Cerebellar nuclear complex (tissue), 1 donor: ENCODE measurements around the gene SMIM38.
"Not testable (repeated sequence)": the region's sequence is repeated elsewhere in the genome, so short reads cannot be mapped to it uniquely, and the experiment has no call there.

Experiments used
- DNase-seq, 2 experiments: peaks; one replicate each; lab custom pipeline; 2025; lab: John Stamatoyannopoulos, UW

Gene SMIM38

DNA sequence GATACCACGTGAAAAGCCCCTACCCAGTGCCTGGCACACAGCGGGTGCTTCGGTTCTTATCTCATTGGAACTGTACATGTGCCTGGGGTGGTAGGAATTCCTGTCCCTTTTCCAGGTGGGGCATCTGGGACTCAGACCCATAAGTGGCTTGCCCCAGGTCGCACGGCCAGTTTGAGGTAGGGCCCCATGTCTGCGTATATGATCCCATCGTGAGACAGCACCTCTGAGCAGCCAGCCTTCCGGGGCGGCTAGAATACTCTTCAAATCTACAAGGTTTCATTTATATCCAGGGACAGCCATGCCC is 33.5 kb upstream of the SMIM38 start:
- no peak for DNase-seq

DNA sequence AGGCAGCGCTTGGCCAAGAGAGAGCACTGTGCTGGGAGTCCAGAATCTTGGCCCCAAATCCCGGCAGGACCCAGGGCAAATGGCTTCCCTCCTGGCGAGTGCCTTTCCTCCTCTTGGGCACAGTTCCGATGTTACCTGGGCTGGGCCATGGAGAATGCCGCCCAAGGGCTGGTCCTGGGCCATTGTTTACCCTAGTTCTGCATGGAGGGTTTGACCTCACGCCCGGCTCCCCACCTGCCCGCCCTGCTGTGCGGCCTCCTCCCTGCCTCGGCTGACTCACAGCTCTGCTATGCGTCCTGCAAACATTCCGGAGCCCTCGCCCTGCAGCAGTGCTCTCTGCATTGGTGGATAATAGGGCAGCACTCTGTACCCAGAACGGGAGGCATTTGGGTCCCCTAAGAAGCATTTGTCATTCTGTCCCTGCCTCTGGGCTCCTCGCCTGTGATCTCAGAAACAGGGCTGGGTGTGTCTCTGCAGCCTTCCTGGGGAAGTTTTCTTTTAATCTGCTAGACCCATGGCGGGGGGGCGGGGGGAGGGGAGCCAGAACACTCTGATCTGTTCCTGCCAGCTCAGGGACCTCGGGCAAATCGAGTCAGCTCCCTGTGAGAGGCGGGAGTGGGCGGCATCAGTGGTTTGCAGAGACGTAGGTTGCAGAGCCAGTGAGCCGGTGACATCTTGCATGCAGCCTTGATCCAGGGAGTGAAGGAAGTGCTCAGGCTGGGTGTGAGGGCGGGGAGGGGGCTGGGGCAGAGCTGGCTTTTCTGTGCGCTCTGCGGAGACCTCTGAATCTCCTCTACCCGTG is 32.9 kb upstream of the SMIM38 start:
- DNase-seq, result no peak

DNA sequence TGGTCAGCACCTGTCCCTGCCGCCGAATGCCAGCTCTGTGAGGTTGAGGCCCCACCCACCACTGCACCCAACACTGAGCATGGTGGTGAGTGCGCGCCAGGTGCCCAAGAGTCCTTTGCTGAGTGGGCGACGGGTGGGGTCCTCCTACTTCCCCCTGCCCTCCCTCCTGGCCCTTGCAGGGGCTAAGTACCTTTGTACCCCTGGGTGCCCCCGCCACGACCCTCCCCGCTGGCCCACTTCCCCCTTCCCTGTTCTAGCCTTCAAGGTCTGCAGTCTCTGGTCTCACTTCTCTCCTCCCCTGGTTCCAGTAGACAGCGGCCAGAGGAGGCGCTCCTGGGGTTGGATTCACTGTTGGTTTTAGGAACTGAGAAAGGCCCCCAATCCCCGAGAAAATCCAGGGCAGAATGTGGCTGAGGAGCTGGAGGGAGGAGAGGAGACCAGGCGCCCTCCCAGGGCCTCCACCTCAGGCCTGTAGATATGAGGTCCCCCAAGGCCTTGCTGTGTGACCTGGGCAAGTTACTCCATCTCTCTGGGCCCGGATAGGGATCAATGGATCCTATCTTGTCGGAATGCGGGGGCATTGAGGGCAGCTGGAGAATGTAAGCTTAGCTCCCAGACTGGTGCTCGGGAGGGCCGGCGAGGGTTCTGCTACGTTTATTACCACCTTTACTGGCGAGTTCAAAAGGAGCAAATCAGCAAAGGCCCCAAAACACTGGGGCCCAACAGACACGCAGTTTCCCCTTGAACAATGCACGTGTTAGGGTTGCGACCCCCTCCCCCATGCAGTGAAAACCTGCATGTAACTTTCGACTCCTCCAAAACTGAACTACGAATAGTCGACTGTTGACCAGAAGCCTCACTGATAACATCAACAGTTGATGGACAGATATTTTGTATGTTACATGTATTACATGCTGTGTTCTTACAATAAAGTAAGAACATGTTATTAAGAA is 31.9 kb upstream of the SMIM38 start:
- no peak for DNase-seq

DNA sequence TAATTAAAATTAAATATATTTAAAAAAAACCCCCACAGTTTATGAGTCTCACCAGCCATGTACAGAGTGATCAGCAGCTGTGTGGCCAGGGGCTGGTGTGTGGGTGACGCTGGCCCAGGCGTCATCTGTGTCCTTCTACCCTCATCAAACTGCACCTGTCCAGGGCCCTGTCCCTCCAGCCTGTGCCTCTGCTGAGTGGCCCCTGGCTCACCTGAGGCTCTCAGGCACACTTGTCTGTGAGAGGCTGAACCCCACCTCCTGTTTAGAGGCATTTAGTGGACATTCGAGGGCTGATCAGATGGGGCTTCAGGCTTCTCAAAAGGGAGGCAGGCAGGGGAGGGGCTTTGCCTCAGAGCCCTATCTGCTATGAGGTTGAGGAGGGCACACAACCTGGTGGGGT is 29.9 kb upstream of the SMIM38 start:
- no peak for DNase-seq

DNA sequence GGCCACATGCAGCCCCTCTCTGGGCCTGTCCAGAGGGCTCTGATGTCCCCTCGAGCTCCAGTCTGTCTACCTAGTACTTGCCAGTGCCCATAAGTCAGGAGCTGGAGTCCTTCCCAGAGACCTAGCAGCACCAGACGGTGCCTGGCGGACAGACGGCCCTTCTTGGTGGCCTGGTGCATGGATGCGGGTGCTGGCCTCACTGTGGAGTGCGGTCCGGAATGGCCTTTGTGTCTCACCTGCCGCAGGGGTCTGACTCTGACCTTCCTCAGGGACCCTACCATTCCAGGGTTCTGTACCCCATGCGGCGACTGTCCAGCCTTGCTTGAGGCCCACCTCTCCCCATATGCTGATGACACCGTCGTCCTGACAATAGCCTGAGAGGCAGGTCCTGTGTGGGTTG is 29.4 kb upstream of the SMIM38 start:
- DNase-seq, result no peak

DNA sequence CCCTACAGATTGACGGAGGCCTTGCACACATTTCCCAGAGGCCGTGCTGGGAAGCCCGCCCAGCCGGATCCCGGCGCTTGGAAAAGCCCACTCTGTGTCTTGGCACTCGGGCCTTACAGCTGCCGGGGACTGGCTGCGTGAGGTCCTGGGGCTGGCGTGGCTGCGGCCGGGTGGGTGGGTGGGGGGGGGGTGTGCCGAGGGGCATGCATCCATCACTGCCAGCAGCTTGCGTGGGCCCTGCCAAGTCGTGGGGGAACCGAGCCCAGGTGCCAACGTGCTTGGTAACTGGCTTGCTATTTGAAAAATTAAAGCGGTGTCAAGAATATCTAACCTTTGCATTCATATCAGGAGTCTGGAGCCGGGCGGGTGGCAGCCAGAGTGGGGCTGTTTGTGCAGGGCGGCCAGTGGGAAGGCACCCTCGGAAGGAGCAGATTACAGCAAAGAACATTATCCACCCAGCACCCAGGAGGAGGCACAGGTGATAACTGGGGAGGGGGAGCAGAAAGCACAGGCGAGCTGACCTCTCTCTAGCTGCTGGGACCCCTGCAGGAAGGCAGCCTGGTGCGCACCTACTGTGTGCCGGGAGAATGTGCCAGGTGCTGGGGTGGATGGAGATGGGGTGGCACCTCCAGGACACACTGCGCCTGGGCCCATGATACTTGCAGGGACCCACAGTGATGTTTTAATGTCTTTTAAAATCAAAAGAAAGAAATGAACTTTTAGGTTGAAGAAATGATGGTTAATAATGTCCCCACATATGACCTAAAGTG is 28.5 kb upstream of the SMIM38 start:
- DNase-seq, result no peak

DNA sequence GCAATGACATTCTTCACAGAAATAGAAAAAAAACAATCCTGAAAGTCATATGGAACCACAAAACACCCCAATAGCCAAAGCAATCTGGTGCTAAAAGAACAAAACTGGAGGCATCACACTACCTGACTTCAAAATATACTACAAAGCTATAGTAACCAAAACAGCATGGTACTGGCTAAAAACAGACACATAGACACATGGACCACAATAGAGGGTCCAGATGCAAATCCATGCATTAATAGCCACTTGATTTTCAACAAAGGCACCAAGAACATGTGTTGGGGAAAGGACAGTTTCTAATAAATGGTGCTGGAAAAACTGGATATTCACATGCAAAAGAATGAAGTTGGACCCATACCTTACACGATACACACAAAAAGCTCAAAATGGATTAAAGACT is 27.9 kb upstream of the SMIM38 start:
- no peak for DNase-seq

DNA sequence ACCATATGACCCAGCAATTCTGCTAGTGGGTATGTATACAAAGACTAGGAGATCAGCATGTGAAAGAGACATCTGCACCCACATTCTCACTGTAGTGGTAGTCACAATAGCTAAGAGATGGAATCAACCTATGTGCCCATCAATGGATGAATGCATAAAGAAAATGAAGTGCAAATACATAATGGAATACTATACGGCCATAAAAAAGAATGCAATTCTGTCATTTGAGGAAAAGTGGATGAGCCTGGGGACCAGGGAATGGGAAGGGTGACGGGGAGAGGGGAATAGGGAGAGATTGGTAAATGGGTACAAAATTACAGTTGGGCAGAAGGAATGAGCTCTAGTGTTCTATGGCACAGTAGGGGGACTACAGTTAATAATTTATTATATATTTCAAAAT is 26.7 kb upstream of the SMIM38 start:
- no peak for DNase-seq

DNA sequence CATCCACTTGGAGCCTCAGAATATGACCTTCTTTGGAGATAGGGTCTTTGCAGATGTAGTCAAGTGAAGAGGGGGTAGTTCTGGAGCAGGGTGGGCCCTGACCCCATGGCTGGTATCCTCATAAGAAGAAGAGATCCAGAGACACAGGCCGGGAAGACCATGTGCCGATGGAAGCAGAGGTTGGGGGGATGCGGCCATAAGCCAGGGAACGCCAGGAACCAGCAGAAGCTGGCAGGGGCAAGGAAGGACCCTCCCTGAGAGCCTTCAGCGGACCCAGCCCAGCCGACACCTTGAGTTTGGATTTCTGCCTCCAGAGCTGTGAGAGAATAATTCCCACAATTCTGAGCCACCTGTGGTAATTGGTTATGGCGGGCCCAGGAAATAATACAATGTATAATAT is 26.1 kb upstream of the SMIM38 start:
- DNase-seq, result no peak

DNA sequence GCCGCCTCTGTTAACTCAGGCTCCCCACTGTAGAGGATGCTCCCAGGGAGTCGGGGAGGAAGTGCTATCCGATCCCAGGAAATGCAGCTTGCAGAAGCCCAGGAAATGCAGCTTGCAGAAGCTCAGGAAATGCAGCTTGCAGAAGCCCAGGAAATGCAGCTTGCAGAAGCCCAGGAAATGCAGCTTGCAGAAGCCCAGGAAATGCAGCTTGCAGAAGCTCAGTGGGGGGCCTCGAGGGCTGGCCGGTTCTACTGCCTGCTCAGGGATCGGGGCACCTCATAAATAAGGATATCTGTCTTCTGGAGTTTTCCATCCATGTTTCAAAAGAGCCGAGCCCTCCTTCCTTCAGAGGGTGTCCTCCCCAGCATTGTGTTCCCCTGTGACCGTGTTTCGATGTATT is 25.1 kb upstream of the SMIM38 start:
- DNase-seq, result no peak

DNA sequence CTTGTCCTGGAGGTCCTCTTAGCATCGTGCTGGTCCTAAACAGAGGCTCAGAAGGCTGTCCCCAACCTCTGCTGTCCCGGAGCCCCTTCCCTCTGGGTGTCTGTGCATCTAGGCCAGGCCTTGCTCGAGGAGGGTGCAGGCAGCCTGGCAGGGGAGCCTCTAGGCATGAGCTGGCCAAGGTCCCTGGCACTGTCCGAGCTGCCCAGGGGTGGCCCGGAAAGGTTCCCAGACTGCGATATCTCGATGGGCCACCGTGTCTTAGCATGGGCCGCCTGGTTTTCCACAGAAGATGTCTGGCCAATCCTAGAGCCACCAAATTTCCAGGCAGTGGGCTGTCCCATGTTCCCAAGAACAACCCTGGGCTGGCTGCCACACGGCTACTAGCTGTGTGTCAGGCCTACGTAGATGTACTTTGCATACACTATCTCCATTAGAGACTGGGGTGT is 24.6 kb upstream of the SMIM38 start:
- no peak for DNase-seq

DNA sequence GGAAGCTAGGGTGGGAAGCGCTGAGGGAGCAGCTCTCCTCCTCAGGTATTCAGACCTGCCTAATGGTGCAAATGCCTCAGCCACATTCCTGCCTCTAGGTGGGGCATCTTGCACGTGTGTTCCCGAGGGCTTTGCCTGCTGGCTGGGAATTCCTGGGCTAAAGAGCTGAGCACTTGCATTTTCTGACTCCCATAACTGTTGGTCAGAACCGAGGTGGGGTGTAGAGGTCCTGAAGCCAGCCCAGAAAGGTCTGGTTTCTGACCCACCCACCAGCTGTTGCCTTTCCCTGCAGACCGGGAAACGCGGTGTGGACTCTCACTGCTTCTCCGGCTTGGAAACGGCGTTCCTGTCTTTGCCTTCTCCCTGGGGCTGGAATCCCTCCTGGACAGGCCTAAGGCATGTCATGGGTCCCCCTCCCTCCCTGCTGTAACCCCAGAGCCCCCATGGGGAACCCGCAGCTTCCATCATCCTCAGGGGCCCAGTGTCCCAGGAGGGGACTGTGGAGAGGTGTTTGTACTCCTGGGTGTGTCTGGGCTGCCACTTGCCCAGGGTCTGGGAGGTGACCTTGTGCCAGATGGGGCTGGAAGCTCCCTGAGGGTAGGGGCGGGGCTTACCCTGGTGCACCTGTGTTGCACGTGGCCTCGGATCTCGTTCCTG is 24.0 kb upstream of the SMIM38 start:
- no peak for DNase-seq

DNA sequence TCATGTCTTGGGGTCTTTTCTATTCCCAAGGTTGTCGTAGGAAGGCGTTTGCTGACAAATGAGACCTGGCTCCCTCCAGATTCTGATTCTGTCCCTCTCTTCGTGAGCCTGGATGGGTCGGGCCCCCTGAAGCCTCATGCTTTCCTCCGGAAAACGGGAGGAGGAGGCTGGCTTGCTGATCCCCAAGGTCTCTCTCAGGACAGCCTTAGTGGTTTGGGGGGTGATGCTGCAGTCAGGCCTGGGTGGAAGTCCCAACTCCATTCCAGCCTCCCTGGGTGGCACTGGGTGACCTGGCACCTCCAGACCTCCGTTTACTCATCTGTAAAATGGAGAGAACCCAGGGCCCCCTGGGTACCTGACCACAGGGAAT is 23.4 kb upstream of the SMIM38 start:
- no peak for DNase-seq

DNA sequence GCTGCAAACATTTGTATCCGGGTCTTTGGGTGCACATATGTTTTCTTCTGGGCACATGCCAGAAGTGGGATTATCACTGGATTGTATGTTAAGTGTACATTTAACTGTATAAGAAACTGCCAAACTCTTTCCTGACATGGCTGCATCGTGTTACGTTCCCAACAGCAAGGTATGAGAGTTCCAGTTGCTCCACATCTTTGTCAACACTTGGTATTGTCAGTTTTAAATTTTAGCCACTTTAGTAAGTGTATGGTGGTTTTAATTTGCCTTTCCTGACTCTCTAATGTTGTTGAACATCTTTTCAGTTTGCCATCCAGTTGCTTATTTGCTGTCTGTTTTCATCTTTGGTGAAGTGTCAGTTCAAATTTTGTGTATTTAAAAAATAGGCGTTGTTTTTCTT is 22.5 kb upstream of the SMIM38 start:
- DNase-seq, result no peak

DNA sequence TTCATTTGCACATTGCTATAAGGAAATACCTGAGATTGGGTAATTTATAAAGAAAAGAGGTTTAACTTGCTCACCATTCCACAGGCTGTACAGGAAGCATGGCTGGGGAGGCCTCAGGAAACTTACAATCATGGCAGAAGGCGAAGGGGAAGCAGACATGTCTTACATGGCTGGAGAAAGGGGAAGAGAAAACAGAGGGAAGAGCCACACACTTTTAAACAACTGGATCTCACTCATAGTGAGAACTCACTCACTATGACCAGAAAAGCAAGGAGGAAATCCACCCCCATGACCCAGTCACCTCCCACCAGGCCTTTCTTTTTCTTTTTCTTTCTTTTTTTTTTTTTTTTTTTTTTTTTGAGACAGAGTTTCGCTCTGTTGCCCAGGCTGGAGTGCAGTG is 21.6 kb upstream of the SMIM38 start:
- not testable (repeated sequence) for DNase-seq

DNA sequence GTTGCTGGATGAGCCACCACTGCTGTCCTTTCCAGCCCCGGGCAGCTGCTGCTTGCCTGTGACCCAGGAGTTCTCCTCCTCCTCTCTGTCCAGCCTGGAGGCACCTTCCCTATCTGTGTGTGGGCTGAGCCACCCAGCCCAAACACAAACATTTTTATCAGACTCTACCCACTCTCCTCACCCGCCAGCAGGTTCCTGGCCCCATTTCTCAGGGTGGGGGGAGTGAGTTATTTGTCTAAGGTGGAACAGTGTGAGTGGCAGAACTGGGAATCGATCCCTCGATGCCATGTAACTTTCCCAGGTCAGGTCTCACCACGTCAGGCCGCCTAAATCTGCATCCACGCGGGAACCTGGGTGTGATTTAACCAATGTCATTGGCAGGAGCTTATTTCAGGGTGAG is 20.8 kb upstream of the SMIM38 start:
- no peak for DNase-seq

DNA sequence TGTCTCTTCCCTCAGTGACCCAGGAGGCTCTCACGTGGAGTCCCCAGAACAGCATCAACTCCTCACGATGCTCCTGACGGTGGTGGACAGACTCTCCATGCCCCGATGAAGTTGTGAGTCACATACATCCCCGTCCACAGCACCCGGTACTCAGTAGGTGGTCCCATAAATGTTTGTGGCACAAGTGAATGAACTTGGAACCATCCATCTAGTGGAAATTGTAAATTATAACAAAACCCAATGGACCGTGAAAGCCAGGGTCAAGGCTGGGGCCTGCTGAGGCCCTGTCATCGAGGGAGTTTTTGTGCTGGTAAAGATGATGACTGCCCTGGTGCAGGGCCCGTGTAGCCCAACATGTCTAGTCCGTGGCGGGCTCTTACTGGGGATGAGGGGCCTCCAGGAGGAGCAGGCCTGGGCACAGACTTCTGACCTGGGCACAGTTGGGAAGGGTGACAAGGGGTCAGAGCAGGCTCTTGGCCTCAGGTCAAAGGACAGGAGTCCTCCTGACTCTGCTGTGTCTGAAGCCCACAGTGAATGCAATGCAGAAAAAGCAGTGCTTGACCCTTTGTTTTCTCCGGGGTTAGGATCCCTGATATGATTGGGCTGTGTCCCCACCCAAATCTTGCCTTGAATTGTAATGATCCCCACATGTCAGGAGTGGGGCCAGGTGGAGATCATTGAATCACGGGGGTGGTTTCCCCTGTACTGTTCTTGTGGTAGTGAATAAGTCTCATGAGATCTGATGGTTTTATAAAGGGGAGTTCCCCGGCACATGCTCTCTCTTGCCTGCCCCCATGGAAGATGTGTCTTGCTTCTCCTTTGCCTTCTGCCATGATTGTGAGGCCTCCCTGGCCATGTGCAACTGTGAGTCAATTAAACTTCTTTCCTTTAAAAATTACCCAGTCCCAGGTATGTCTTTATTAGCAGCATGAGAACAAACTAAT is 20.0 kb upstream of the SMIM38 start:
- no peak for DNase-seq

DNA sequence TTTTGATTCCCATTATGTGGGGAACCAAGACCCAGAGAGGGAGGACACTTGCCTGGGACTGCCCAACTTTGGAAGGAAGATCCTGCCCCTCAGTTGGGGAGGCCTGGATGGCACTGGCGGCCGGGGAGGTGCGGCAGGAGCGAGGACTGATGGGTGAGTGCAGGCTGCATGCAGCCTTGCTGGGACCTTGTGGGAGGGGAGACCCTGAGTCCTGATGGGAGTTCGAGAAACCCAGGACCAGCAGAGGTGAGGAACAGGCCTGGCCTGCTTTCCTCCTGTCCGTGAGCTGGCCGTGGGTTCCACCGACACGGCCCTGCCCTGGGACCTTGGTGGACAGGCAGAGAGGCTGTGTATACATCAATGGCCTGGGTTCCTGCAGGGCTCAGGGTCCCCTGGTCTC is 19.3 kb upstream of the SMIM38 start:
- no peak for DNase-seq

DNA sequence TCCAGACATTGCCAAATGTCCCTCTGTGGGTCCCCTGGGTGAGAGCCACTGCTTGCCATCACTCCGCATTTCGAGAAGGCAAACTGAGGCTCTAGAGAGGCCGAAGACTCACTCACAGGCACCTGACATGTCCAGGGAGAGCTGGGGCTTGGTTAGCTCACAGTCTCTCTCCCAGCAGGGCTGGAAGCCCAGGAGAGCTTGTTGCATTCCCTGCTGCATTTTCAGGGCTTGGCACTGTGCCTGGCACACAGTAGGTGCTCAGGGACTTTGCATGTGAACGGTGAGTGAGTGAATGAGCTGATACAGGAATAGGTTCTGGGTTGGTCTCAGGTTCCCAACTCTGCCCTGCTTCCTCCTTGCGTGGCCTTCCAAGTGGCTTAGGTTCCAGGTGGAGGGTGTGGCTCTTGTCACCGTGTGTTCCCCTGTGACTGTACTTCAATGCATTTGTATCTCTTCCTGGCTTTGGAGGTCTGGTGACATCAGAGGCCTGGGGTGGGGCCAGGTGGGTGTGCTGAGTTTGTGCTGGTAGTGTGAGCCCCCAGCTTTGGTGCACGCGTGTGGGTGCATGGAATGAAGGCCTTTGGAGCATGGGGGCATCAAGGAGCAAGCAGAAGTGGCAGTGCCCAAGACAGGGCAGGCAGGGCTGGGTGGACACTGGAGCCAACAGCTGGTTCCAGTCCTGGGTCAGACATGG is 18.4 kb upstream of the SMIM38 start:
- DNase-seq, result no peak

DNA sequence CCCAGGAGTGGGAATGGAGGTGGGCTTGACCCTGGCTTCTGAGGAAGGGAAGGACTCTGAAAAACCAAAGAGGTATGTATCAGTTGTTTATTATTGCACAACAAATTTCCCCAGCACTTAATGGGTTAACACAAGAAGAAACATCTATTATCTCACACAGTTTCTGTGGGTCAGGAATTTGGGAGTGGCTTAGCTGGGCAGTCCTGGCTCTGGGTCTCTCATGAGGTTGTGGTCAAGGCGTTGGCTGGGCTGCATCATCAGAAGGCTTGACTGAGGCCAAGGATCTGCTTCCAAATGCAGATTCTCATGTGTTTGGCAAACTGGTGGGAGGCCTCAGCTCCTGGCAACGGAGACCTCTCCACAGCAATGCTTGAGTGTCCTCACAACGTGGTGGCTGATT is 17.5 kb upstream of the SMIM38 start:
- DNase-seq, result no peak
